ENCODE results near the gene EFNA5.

The EFNA5 gene

DNA sequence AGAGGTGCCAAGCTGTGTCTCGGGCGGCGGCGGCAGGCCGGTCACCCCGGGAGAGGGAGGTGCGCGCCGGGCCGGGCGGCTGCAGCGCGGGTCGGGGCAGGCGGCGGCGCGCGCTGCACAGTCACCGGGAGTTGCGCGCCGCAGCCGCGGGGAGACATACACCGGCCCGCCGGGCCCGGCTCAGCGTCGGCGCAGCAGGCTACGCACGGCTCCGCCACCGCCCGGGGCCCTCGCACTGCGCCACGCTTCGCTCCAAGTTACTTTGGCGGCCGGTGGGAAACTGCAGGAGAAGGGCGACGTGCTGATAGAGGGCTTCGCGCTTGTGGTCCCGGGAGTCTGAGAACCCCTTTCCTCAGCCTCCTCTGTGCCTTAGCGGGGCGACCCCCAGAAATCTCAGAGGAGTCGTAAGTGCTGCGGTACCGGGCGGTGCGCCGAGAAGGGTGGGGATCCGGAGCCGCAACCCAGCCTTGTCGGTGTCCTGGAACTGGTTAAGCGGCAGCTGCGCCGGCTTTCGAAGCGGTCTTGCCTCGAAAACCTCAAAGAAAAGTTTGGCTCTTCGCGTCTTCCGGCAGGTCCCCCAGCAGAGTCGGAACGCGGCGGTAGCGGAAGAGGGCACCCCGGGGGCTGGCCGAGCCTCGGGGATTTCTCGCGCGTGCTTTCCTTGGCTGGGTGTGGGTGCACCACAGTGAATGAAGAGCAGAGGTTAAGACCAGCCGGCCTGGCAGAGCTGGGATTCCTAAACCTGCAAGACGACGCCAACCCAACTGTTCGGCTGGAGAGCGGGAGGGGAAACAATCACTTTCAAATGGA lies at the start of gene EFNA5:
TSS of gene EFNA5 (minus strand) at position 6 of the 810 bp plus-strand sequence.
- DNase-seq (ENCODE audit: low spot score), result peak; percentile 34

- DNase-seq (ENCODE audit: low spot score), result no peak
These were observed 48.4 kb upstream of the EFNA5 start for GRCh38 chr5:107719034-107719606.

- DNase-seq (ENCODE audit: low spot score), result no peak
These were observed 47.1 kb upstream of the EFNA5 start for GRCh38 chr5:107717816-107718215.

- no peak for DNase-seq (ENCODE audit: low spot score)
These were observed 42.5 kb upstream of the EFNA5 start for GRCh38 chr5:107713228-107713627.

DNA sequence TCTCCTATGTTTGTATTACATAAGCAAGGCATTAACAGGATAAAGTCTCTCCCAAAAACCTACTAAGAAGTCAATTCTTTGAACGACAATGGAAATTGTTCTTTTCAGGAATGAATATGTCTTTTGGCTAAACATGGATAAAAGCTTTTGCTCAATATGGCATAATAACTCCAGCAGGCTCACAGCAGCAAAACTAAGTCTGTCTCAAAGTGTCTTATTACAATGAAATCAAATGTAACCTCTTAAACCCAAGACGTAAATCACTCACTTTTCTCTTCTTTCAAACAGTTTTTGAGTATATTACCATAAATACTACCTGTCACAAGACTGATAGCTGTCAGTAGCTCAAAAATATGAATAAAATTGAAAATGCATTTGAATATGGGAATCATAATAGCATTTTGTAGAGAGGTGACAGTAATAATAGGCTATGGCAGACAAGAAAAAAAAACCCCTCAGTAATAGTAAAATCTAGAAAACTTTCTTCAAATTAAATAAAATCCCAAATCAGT lies 41.7 kb upstream of the EFNA5 start:
- no peak for DNase-seq (ENCODE audit: low spot score)

GRCh38 chr5:107705402-107706014 lies 34.8 kb upstream of the EFNA5 start:
- no peak for DNase-seq (ENCODE audit: low spot score)

GRCh38 chr5:107704681-107705401 lies 34.1 kb upstream of the EFNA5 start:
- DNase-seq (ENCODE audit: low spot score), result no peak

- no peak for DNase-seq (ENCODE audit: low spot score)
These were observed 29.7 kb upstream of the EFNA5 start for GRCh38 chr5:107700481-107700880.

DNA sequence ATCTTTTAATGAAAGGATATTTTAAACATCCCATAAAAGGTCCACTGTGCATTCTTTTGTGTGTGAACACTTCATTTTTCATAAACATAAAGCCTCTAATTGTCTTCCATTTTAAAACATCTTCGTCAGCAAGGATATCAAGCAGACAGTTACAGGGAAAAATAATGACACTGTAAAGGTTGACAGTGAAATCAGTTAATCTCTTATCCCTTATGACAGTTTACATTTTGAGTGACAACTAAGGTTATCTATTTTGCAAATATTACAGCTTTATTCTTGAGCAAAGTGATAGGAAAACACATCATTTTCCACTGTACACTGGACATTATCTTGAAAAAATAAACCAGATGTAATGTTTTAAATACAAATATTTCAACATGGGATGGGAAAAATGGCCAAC lies 28.7 kb upstream of the EFNA5 start:
- DNase-seq (ENCODE audit: low spot score), result no peak

GRCh38 chr5:107698286-107698685 lies 27.5 kb upstream of the EFNA5 start:
- no peak for DNase-seq (ENCODE audit: low spot score)

DNA sequence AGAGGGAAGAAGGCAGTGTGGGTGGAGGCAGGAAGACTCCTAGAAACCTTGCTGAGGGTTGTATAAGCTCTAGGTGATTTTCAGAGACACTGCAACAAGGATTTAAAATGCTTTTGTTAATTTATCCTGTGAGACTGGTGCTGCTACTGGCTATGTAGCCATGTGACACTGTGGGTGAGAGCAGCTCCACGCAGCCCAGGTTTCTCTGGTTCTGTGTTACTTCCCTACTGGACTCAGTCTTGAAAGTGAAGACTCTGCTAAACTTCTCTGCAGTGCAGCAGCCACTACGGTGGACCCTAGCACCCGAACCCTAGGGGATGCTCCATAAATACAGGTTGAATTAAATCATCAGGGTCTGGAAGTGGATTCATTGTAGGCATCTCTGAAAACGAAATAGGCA lies 25.8 kb upstream of the EFNA5 start:
- DNase-seq (ENCODE audit: low spot score), result no peak

GRCh38 chr5:107696080-107696479 lies 25.3 kb upstream of the EFNA5 start:
- DNase-seq (ENCODE audit: low spot score), result no peak

DNA sequence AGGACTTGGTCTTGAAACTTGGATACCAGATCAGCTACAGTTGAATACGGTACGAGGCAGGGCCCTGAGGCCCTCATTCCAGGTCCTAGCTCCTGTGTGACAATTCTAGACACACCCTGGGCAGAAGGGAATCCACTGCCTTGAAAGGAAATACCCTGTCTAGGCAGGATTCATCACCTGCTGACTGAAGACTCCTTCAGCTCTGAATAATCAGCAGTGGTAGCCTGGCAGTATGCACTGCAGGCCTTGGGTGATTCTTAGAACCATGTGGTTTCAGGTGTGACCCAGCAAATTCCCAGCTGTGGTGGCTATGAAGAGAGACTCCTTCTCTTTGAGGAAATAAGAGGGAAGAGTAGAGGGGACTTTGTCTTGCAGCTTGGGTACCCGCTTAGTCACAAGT lies 17.2 kb upstream of the EFNA5 start:
- DNase-seq (ENCODE audit: low spot score), result no peak

DNA sequence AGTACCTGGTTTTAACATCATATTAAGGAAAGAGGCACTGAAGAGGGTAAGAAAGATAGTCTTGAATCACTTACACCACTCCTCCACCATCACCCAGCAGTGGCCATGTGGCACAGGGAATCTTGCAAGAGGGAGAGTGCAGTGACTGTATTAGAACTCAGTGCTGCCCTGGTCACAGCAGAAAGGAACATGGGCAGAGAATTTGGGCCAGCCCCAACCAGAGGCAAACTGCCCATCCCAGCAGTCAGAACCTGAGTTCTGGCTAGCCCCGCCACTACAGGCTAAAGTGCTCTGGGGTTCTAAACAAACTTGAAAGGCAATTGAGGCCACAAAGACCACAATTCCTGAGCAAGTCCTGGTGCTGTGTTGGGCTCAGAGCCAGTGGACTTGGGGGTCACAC lies 16.7 kb upstream of the EFNA5 start:
- no peak for DNase-seq (ENCODE audit: low spot score)

- no peak for DNase-seq (ENCODE audit: low spot score)
These were observed 11.8 kb upstream of the EFNA5 start for GRCh38 chr5:107682533-107682932.

DNA sequence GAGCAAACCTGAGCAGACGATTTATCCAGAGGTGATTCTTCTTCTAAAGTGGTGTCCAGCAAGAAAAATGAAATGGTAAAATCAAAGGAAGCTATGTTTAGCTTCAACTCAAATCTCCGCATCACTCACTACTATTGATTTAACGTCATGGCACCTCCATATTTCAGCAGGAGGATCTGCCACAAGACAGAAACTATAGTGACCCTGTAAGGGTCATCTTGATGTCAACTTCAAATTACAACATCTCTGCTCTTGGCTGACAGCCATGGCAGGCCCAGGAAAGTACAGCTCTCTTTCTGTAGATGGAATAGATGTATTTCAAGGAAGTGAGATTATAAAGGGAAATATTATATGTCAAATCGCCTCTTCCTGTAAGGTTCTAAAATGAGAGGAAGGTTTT lies 10.1 kb upstream of the EFNA5 start:
- no peak for DNase-seq (ENCODE audit: low spot score)

DNA sequence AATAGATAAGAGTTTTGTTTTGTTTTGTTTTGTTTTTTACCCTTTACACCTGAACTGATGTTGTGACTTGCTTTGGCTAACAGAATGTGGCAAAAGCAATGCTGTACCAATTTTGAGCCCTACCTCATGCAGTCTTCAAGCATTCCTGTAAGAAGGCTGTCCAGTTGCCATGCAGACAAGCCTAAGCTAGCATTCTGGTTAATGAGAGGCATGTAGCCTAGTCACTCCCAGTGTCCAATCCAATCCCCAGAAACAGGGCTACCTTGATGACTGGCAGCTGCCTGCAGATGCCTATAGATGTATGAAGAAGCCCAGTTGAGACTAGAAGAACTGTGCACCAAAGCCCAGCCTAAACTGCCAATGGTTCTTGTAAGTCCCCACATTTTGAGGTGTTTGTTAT lies 9.4 kb upstream of the EFNA5 start:
- DNase-seq (ENCODE audit: low spot score), result no peak

DNA sequence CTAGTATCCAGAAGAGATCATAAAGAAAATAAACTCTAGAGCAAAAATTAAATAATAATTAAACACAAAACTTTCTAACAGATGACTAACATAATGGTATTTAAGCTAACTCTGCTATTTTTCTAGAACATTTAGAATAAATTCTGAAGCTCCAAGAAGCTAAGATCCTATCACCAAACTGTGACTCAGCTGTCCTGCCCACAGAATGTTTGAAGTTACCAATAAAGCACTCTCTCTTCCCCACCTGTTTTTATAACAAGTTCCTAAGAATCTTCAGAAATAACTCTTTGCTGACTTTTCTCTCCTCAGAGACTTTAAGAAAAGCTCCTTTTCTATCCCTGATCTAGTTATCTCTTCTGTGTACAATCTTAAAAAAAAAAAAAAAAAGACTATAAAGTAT lies 6.0 kb upstream of the EFNA5 start:
- DNase-seq (ENCODE audit: low spot score), result no peak

DNA sequence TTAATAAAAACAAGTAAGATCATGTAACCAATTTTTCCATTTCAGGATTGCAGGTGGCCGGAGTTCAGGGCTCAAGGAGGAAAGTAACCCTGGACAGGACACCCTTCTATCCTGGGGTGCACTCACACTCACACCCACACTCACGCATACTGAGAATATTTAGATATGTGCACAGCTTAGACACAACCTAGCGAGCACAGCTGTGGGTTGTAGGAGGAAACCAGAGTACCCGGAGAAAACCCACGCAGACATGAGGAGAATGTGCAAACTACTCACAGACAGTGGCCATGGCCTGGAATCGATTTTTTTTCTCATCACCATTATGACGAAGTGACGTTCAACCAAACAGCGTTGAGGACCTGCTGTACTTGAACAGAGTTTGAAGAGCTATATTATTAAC lies 4.5 kb upstream of the EFNA5 start:
- no peak for DNase-seq (ENCODE audit: low spot score)

DNA sequence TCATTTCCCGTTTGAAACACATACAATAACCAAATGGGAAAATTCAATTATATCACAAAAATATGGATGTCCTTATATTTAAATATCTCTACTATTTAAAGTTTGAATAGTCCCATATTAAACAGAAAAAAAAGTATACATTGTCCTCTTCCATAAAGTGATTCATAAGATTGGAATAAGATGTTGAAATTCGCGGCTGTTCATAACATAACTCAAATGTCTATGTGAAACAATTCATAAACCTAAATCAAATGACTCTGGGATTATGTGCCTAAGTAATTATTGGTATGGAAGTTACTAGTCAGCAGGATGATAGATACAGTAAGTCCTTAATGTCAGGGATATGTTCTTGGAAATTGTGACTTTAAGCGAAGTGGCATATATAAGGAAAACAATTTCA lies 3.9 kb upstream of the EFNA5 start:
- DNase-seq (ENCODE audit: low spot score), result no peak

GRCh38 chr5:107673368-107674136 lies 2.8 kb upstream of the EFNA5 start:
- DNase-seq (ENCODE audit: low spot score), result peak; percentile 83

GRCh38 chr5:107673039-107673367 lies 2.3 kb upstream of the EFNA5 start:
- peak; percentile 24 for DNase-seq (ENCODE audit: low spot score)

All from putamen (tissue), 1 donor.